H1 (cell line): Measurements from ENCODE around the gene PLXND1. TPM values are rescaled to one million over a fixed set of nuclear protein-coding genes. Genes with fewer than 3 reads are reported as not detected.

Source experiments
- ATF3 ChIP-seq: IDR thresholded peaks from 2 replicates; pipeline ENCODE4 v1.6.1; 2011; ENCODE audit warnings: low read depth, mild to moderate bottlenecking, low read length; ENCODE audit not compliant: insufficient read depth
- BACH1 ChIP-seq: IDR thresholded peaks from 2 replicates; pipeline ENCODE4 v1.6.1; 2012; ENCODE audit warnings: low read length, improper control_type of control experiment
- BRCA1 ChIP-seq: IDR thresholded peaks from 2 replicates; pipeline ENCODE4 v1.6.1; 2012; ENCODE audit warnings: low read depth, low read length, improper control_type of control experiment
- CBX5 ChIP-seq: fragments of 300-800, 300-1000 bp; sonication (generic); IDR thresholded peaks from 2 replicates; pipeline ENCODE4 v1.7.1; 2016; ENCODE audit warnings: antibody characterized with exemption, low read length, low read depth
- CBX8 ChIP-seq: fragments of 300-800, 300-1000 bp; sonication (generic); IDR thresholded peaks from 2 replicates; pipeline ENCODE4 v1.7.1; 2016; ENCODE audit warnings: low read depth, low read length, borderline replicate concordance
- CHD1 ChIP-seq: IDR thresholded peaks from 2 replicates; pipeline ENCODE4 v1.6.1; 2012; ENCODE audit warnings: low read depth, low read length, improper control_type of control experiment
- CHD2 ChIP-seq: IDR thresholded peaks from 2 replicates; pipeline ENCODE4 v1.6.1; 2012; ENCODE audit warnings: low read length, improper control_type of control experiment
- EP300 ChIP-seq, 2 experiments: IDR thresholded peaks; 1 replicate in 1 of 2; 2 replicates in 1 of 2; pipeline ENCODE4 v1.6.1; 2011 to 2012; ENCODE audit warnings: low read depth in 2 of 2, low read length in 2 of 2, mild to moderate bottlenecking in 2 of 2, borderline replicate concordance in 1 of 2, inconsistent platforms in 1 of 2, moderate library complexity in 1 of 2
- EZH2 ChIP-seq: fragments of 200-600 bp; sonication (generic); IDR thresholded peaks from 2 replicates; pipeline ENCODE4 v1.7.1; 2012; ENCODE audit warnings: low read depth, mild to moderate bottlenecking, moderate library complexity, low read length, inconsistent platforms; ENCODE audit not compliant: severe bottlenecking
- FOSL1 ChIP-seq: IDR thresholded peaks from 2 replicates; pipeline ENCODE4 v1.6.1; 2011; ENCODE audit warnings: mild to moderate bottlenecking, low read depth, low read length, moderate library complexity; ENCODE audit not compliant: insufficient read depth
- HDAC6 ChIP-seq: IDR thresholded peaks from one replicate; pipeline ENCODE4 v1.7.1; 2012; ENCODE audit warnings: low read depth, mild to moderate bottlenecking, inconsistent platforms, low read length, moderate library complexity
- JUN ChIP-seq: IDR thresholded peaks from 2 replicates; pipeline ENCODE4 v1.6.1; 2011; ENCODE audit warnings: low read depth, mild to moderate bottlenecking, improper control_type of control experiment, low read length
- NRF1 ChIP-seq: IDR thresholded peaks from 2 replicates; pipeline ENCODE4 v1.6.1; 2011; ENCODE audit warnings: mild to moderate bottlenecking, low read depth, low read length, improper control_type of control experiment
- PHF8 ChIP-seq: fragments of 200-600 bp; sonication (generic); conservative IDR thresholded peaks from 2 replicates; pipeline ENCODE4 v1.7.1; 2012; ENCODE audit warnings: low read depth, mild to moderate bottlenecking, inconsistent platforms, low read length, moderate library complexity
- POLR2AphosphoS5 ChIP-seq: IDR thresholded peaks from 2 replicates; pipeline ENCODE4 v1.6.1; 2011; ENCODE audit warnings: low read depth, low read length
- RNF2 ChIP-seq: fragments of 200-900, 300-1000 bp; sonication (generic); IDR thresholded peaks from 2 replicates; pipeline ENCODE4 v1.7.1; 2016; ENCODE audit warnings: borderline replicate concordance, low read depth, mild to moderate bottlenecking, antibody characterized with exemption, low read length; ENCODE audit not compliant: poor library complexity, severe bottlenecking; ENCODE audit errors: missing control alignments
- SIX5 ChIP-seq: IDR thresholded peaks from 2 replicates; pipeline ENCODE4 v1.6.1; 2011; ENCODE audit warnings: mild to moderate bottlenecking, low read depth, low read length
- SP2 ChIP-seq: IDR thresholded peaks from 2 replicates; pipeline ENCODE4 v1.6.1; 2012; ENCODE audit warnings: mild to moderate bottlenecking, low read length, inconsistent platforms
- SP4 ChIP-seq: IDR thresholded peaks from 2 replicates; pipeline ENCODE4 v1.6.1; 2012; ENCODE audit warnings: low read length, inconsistent platforms
- TAF1 ChIP-seq: IDR thresholded peaks from 2 replicates; pipeline ENCODE4 v1.6.1; 2011; ENCODE audit warnings: mild to moderate bottlenecking, low read depth, low read length
- TAF7 ChIP-seq: optimal IDR thresholded peaks from 2 replicates; pipeline ENCODE3; 2011; ENCODE audit warnings: low read depth, mild to moderate bottlenecking, inconsistent platforms, low read length, moderate library complexity, borderline replicate concordance
- YY1 ChIP-seq: IDR thresholded peaks from 2 replicates; pipeline ENCODE4 v1.6.1; 2011; ENCODE audit warnings: low read depth, mild to moderate bottlenecking, low read length
- polyA plus RNA-seq, 7 experiments: library from polyadenylated mRNA; depleted of rRNA in 3 of 7; stranded (reverse) in 5 of 7; unstranded in 2 of 7; fragments of >200 nt in 5 of 7; fragments of 200-250 nt in 2 of 7; gene quantifications; 1 replicate in 5 of 7; 2 replicates in 1 of 7; 4 replicates in 1 of 7; pipeline versions ENCODE4 v1.2.1 to v1.2.3, GENCODE V29; 2011 to 2013; ENCODE audit warnings: missing spikeins in 2 of 7, mixed read lengths in 2 of 7
- total RNA-seq: library from RNA; stranded (reverse); fragmentation: NEBNext Ultra II Directional; extraction: Animal tissue kit (Norgen Biotek cat#: 25700); gene quantifications from 2 replicates; pipeline ENCODE4 v1.2.1, GENCODE V29; 2021
- TF ChIP-seq, protein P1 (sequence below): IDR thresholded peaks from 2 replicates; pipeline ENCODE4 v1.6.1; 2012; ENCODE audit warnings: low read length, inconsistent platforms

Gene PLXND1
- total and polyA plus RNA-seq, 2 of the 8 experiments (the other 6 are each of a cell fraction or from before 2014, with no cell fraction given), result 17.7 to 66.4 TPM

DNA sequence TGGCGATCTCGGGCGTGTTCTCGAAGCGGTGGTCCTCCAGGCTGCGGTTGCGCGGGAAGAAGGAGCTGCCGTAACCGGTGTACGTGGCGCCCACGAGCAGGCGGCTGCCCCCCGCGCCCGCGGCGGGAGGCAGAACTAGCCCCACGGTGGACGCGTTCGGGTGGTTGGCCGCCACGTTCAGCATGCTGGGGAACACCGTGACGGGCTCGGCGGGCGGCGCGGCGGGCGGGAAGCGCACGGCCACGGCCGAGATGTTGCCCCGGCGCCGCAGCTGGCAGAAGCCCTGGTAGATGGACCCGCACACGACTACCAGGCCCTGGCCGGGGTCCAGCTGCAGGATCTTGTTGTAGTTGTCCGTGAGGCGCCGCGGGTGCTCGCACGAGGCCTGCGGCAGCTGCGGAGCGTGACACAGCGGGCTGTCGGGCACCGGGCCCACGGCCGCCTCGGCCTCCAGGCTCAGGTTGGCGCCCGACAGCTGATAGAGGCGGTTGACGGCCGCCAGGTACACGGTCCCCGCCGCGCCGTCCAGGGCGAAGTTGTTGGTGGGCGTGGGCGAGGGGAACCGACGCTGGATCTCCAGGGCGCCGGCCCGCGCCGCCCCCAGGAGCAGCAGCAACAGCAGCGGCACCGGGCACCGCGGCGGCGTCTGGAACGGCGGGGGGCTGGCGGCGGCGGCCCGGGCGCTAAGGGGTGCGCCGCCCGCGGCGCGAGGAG is 397 bp downstream of the PLXND1 start (continued):
- TF ChIP-seq SP2 (no peak), NRF1 (no peak), CBX8 (no peak), SP4 (no peak), RNF2 (peak; percentile 16), YY1 (no peak), FOSL1 (no peak), POLR2AphosphoS5 (no peak), CHD2 (no peak), BACH1 (peak; percentile 47), HDAC6 (no peak), CBX5 (no peak), PHF8 (no peak), EZH2 (peak; percentile 70), EP300 (IDR thresholded peaks at IDR 0.05; ENCODE audit: borderline replicate concordance in 1 of 2, low read depth in 2 of 2, low read length in 2 of 2) (no peak), TAF7 (no peak), BRCA1 (no peak), CHD1 (no peak), TAF1 (no peak), ATF3 (no peak), JUN (no peak), SIX5 (no peak)
- TF ChIP-seq, protein P1, sequence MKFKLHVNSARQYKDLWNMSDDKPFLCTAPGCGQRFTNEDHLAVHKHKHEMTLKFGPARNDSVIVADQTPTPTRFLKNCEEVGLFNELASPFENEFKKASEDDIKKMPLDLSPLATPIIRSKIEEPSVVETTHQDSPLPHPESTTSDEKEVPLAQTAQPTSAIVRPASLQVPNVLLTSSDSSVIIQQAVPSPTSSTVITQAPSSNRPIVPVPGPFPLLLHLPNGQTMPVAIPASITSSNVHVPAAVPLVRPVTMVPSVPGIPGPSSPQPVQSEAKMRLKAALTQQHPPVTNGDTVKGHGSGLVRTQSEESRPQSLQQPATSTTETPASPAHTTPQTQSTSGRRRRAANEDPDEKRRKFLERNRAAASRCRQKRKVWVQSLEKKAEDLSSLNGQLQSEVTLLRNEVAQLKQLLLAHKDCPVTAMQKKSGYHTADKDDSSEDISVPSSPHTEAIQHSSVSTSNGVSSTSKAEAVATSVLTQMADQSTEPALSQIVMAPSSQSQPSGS, result no peak
